GM21737 (cell line): ENCODE data around the gene CHORDC1.
A peak's percentile ranks its signal among the peaks of the same experiment; 100 is the strongest.
"Not testable (repeated sequence)": the region's sequence is repeated elsewhere in the genome, so short reads cannot be mapped to it uniquely, and the experiment has no call there.

Experiments used
- ATAC-seq: cut with Tn5 transposase; IDR thresholded peaks from one replicate; pipeline ENCODE4 v1.9.1; 2021; ENCODE audit warnings: mild to moderate bottlenecking, moderate library complexity; ENCODE audit not compliant: unreplicated experiment

The CHORDC1 gene

DNA sequence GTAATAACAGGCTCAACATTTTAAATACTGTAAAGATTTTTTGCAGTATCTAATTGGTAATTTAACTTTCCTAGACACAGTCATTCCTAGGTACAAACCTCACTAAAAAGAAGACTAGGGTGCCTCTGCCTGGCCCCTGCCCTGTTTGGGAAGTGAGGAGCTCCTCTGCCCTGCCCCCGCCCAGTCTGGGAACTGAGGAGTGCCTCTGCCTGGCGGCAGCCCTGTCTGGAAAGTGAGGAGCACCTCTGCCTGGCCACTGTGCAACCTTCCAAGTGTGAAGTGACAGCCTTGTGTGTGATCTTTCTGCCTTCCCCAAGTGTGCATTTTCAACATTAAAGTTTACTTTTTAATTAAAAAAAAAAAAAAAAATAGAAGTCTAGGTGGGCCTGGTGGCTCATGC is 4.2 kb downstream of the CHORDC1 start:
- ATAC-seq = no peak

DNA sequence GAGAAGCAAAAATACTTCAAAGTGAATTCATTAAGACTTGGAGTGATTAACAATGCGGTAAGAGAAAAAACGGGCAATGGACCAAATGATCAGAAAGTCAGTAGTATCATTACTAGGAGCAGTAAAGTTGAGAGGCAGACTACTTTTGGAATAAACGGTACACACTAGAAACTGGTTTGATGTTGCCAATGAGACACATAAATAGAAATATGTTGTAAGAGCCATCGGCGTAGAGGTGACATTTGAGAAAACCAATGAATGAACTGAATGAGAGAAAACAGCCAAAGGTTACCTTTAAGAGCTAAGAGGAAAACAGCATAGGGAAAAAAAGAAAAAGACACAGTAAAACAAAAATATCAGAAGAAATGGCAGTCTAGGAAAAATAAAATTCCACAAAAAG is 6.2 kb downstream of the CHORDC1 start:
- ATAC-seq = no peak

DNA sequence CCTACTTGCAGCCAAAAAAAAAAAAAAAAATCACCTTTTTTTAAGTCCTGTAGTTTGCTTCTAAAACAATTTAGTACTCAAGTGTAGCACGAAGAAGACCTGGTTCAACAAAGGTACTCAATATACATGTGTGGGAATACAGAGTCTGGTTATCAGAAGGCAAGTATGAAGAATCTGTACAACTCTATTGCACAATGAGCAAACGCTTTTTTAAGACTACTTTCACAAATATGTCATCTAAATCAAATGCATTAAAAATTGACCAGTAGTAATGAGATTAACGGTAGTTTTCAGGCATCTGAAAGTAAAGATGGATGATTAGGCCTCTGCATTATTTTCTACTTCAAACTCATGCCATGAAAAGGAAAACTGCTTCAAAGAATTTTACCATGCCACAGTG is 9.5 kb downstream of the CHORDC1 start:
- ATAC-seq = no peak

DNA sequence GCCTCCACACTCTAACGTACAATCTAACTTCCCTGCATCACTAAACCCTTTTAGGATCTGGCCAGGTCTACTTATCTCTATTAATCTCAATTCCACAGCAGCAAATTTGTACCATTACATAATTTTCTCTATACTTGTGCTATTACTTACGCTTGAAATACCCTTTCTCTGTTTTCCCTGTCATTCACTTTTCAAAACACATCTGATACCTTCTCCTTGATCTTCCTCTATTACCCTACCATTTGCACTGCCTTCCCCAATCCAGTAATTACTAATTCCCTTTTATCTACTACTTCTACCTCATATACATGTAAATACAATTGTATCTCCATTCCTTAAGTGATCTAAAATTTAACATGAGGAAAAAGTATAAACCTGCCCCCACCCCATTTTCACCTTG is 14.0 kb downstream of the CHORDC1 start:
- ATAC-seq = no peak

DNA sequence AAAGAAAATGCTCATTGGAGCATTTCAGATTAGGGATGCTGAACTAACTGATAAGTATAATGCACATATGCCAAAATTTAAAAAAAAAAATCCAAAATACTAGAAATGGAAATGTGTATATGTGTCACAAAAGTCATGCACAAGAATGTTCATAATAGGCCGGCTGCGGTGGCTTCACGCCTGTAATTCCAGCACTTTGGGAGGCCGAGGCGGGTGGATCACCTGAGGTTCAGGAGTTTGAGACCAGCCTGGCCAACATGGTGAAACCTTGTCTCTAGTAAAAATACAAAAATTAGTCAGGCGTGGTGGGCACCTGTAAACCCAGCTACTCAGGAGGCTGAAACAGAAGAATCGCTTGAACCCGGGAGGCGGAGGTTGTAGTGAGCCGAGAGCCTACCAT is 14.9 kb downstream of the CHORDC1 start:
- ATAC-seq = not testable (repeated sequence)

DNA sequence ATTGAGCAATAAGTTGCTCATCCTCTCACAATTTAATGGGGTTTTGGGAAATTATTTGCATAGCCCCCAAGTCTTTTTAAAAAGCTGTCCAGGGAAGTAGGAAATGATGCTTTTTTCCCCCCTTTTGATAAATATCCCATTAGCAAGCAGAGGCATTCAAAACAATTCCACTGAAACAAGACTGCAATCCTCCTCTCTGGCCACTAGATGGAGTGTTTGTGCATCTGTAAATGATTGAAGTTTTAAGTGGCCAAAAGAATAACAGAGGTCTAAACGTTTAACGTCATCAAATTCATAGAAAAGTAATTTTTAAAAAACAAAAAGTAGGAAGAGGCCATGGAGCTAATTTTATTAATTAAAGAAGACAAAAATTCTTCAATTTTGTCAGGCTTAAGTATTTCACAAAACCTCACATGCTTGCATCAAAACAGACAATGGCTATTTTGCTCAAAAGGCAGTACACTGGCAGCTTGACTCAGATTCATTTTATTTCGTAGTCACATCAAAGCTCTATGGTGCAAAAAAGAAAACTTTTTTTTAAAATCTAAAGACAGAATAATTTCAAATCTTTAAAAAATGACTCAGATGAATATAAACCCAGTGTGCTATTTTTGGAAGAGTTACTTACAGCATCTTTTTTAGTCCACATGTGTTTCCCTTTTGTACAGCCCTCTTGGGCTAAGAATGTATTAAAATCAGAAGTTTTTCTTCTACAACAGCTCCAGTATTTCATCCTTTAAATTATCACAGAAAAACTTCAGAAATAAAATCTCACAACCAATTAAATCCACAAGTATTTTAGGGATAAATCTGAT is 17.8 kb downstream of the CHORDC1 start:
- ATAC-seq = peak; percentile 64

DNA sequence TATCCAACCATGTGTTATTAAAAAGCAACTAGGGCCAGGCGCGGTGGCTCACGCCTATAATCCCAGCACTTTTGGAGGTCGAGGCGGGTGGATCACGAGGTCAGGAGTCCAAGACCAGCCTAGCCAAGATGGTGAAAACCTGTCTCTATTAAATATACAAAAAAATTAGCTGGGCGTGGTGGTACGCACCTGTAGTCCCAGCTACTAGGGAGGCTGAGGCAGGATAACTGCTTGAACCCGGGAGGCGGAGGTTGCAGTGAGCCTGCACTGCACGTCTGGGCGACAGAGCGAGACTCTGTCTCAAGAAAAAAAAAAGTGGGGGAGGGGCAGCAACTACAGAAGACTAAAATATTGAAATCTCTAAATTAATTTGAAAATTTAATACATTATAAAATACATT is 18.4 kb downstream of the CHORDC1 start:
- no peak for ATAC-seq

DNA sequence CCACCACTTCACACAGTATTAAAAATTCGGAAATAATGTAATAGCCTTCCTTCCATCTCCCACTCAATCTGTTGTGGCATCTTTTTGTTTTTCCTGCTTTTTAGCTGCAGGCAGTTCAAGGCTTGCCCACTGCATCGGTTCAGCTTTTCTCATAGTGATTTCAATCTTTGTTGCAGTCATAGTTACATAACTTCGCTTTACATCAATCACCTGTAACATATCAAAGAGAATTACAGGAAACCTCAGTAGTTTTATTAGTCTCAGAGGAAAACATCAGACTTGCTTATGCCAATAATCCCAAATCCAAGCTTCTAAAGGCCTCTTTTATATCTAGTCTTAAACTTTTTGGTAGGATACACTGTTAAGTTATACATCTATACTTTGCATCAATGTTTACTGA is 20.5 kb downstream of the CHORDC1 start:
- no peak for ATAC-seq

DNA sequence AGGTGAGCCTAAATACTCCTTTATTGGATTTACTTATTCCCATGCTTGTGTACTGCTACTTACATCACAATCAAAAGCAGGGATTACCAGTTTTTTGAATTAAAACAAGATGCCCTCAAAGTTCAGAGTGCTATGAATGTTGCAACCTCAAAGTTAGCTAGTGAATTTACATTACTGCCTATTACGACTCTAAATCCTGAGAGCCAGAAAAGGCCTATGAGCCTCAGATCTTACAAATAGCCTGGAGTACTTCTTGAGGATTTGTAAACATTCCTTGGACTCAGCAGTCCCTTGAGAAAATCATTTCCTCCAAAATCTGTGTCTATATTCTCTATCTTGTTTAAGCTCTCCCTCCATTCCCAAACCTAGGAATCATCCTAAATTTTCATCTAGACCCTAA is 25.5 kb downstream of the CHORDC1 start:
- no peak for ATAC-seq

DNA sequence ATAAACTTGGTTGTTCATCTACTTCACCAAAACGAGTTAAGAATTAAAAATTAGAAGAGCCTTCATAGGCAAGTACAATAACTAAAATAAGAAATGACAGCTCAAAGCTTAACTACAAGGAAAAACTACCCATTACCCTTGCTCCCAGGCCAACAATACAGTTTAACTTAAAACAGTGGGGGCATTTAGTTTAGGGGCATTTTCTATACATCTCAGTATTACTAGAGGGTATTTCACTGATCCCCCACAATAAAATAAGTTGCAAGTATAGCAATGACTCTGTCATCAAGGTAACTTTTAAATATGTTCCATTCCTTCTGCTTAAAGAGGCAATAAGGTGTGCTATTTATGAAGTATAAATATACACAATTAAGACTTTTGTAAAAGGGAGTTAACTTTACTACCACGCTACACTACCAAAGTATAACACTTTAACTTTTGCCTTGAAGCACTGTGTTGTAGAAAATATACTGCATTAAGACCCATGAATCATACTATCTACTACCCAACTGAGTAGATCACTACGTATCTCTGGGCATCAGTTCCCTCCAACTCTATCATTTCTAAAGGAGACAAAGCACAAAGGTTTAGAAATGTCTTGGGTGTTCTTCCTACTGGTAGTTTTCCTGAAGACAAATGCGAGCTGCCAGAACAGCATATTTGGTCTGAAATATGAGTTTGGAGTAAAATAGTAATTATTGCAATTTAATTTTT is 29.8 kb downstream of the CHORDC1 start:
- ATAC-seq = no peak

DNA sequence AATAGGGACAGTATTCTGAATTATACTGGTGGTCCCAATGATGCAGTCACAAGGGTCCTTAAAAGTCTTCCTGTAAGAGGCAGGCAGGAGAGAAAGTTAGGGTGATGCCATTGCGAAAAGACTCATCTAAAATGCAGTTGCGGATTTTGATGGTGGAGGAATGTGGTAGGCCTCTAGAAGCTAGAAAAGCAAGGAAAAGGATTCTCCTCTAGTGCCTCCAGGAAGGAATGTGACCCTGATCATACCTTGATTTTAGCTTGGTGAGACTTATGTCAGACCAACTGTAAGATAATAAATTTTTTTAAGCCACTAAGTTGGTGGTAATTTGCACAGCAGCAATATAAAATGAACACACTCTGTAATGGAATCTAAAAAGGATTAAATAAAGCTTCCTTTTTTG is 33.8 kb downstream of the CHORDC1 start:
- ATAC-seq = no peak

DNA sequence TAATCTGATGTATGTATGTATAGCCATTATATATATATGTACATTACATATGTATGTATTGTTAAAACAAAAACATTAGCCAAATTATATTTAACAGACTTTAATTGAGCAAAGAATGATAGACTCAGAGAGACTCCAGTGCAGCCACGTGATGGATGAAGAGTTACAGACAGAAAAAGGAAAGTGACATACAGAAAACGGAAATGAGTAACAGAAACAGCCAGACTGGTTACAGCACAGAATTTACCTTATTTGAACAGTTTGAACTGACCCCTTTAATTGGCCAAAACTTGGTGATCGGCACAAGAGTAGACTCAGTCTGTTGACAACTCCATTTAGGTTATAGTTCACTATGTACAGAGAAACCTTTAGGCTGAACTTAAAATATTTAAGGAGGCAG is 35.0 kb downstream of the CHORDC1 start:
- no peak for ATAC-seq

DNA sequence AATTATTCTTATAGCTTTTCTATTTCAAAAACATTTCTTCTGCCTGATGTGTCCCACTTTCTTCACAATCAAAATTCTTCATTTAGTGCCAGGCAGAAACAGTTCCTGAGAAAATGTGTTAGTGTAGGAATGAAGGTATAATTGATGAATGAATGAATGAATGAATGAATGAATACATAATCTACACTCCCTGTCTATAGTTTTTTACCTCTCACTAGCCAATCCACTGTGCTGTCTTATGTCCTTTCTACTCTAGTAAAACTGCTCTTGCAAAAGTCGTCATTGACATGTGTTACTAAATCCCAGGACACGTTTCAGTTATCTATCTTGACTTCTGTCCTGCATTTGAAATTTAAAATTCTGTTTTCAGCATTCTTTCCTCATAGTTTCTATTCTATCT is 42.9 kb downstream of the CHORDC1 start:
- no peak for ATAC-seq

DNA sequence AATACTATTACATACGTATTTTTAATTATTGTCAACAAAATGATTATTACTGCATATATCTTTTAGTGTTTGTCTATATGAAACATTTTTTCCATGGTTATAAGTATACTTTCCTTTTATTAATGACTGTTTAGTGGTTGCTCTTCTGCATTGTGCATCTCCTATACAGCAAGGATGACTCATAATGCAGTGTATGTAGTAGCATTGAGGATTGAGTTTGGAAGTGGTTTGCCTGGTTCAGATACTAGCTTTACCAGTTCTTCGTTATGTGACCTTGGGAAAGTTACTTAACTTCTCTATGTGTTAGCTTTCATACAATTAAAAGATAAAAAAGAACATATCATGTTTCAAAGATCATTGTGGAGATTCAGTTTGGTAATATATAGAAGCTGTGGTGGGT is 44.1 kb downstream of the CHORDC1 start:
- no peak for ATAC-seq

DNA sequence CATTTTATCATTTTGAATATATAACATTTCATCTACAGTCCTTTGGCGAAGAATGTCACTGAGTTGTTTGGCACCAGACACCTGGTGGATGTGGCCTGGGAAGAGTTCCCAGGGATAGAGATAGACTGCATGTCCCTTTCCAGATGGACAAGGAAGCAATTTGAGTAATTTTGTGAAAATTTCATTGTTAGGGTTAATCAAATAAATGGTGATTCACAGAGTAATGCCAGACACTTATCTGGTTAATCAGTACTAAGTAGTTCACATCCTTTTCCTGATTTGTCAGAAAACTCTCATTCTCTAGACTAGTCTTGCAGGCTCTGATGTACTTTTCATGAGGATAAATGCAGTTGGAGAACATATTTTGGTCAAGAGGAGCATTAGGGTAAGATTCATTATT is 46.8 kb downstream of the CHORDC1 start:
- no peak for ATAC-seq

DNA sequence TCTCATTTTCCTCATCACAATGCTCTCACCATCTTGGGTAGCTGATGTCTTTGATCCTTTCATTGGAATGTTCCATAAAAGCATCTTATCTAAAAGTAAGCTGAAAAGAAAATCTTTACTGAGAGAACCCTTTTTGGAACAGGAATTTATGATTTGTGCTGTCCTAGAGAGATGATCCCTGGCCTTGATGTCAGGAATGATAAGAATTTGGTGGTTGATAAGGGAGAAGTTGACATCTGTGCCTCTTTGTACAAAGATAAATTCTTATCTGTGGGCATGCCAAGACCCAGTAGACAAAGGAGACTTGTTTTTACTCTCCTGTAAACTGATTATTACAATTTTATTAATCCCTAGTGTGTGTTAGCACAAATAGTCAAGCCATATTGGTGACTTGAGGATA is 51.5 kb downstream of the CHORDC1 start:
- ATAC-seq = no peak

DNA sequence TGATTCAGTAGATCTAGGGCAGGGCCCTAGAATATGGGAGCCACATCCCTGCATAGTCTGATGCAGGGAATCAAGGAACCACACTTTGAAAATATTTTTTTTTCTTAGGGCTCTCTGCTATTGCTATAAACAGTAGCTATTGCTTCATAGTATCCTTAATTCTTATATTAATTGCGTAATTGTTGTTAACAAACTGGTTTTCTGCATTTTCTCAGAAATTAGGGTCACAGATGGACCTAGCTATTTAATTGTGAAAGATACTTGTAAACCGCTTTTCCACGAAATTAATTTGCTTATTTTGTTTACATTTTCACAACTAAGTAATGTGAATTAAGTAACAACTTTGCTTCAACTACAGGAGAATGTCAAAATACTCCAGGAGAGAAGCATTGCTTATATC is 54.3 kb downstream of the CHORDC1 start:
- no peak for ATAC-seq

DNA sequence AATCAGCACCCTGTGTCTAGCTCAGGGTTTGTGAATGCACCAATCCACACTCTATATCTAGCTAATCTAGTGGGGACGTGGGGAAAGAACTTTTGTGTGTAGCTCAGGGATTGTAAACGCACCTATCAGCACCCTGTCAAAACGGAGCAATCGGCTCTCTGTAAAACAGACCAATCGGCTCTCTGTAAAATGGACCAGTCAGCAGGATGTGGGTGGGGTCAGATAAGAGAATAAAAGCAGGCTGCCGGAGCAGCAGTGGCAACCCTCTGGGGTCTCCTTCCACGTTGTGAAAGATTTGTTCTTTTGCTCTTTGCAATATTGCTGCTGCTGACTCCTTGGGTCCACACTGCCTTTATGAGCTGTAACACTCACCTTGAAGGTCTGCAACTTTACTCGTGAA is 55.1 kb downstream of the CHORDC1 start:
- not testable (repeated sequence) for ATAC-seq

DNA sequence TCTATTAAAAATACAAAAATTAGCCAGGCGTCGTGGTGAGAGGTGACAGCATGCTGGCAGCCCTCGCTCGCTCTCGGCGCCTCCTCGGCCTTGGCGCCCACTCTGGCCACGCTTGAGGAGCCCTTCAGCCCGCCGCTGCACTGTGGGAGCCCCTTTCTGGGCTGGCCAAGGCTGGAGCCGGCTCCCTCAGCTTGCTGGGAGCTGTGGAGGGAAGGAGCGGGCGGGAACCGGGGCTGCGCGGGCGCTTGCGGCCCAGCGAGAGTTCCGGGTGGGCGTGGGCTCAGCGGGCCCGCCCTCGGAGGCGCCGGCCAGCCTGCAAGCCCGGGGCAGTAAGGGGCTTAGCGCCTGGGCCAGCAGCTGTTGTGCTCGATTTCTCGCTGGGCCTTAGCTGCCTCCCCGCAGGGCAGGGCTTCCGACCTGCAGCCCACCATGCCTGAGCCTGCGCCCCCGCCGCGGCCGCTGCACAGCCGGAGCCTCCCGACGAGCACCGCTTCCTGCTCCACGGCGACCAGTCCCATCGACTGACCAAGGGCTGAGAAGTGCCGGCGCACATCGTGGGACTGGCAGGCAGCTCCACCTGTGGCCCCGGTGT is 55.8 kb downstream of the CHORDC1 start:
- ATAC-seq = not testable (repeated sequence)
